Measurements from ENCODE around the gene ADAMTSL1.

Gene ADAMTSL1

DNA sequence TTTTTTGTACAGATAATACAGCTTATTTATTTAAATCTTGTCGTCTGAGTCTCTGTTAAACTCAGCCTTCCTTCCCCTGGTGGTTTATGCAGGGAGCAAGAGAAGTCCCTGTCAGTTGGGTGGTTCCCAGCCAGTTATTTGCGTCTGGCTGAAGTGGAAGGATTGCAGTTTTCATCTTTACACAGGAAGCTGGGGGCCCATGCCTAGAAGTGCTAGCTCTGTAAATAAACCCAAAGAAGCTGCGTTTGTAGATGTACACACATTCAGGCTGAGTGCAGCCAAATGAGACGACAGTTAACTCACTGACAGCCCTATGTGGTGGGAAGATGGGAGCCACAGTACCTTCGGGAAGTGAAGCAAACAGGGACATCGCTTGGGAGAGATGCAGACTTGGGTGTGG lies 437.0 kb downstream of the ADAMTSL1 start:
- H3K4me3 ChIP-seq (ENCODE audit: low read length) = no peak overlapping the region
- no peak for DNase-seq (ENCODE audit: low read depth)
- 0 out of 2 replicates have a peak, but pooled peaks have one; percentile 1 for TF ChIP-seq CTCF (conservative IDR thresholded peaks at IDR 0.05; ENCODE audit: low read length)

GRCh38 chr9:18911714-18912342 lies 437.9 kb downstream of the ADAMTSL1 start:
- H3K4me3 ChIP-seq (ENCODE audit: low read length) = no peak overlapping the region
- DNase-seq (ENCODE audit: low read depth) = no peak
- no peak for TF ChIP-seq CTCF (conservative IDR thresholded peaks at IDR 0.05; ENCODE audit: low read length)

GRCh38 chr9:18920141-18921084 lies 446.5 kb downstream of the ADAMTSL1 start:
- TF ChIP-seq CTCF (conservative IDR thresholded peaks at IDR 0.05; ENCODE audit: low read length) = no peak
- H3K4me3 ChIP-seq (ENCODE audit: low read length) = no peak overlapping the region
- DNase-seq (ENCODE audit: low read depth) = peak; percentile 62

DNA sequence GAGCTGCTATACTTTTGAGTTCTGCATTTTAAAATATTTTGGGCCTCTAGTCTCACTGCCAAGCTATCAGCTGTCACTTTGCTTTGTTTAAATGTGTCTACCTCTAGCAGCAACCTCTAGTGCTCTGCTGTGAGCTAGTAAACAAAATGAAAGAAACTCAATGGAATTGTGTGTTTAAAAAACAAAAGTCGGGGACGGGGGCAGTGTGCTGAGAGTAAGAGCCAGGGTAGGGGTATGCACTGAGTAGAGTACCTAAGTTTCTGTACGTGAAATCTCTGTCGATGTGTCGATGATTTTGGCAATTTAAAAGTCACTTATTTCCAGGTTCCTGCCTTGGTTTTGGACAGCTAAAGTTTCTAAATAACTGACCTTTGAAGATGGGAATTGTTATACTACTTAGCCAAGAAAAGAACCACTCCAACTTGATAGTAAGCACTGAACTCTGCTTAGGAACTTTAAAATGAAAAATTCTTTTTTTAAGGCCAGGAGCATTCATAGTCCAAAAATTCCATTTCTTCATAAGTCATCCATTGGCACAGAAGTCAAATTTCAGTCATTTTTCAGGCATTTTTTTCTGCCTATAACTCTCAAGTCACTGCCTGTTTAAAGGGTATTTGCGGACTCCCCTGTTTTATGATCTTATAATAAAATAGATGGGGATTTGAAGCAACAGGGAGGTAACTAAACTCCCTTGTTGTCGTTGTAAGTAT lies 447.6 kb downstream of the ADAMTSL1 start:
- no peak overlapping the region for H3K4me3 ChIP-seq (ENCODE audit: low read length)
- no peak for TF ChIP-seq CTCF (conservative IDR thresholded peaks at IDR 0.05; ENCODE audit: low read length)
- DNase-seq (ENCODE audit: low read depth) = peak; percentile 71

DNA sequence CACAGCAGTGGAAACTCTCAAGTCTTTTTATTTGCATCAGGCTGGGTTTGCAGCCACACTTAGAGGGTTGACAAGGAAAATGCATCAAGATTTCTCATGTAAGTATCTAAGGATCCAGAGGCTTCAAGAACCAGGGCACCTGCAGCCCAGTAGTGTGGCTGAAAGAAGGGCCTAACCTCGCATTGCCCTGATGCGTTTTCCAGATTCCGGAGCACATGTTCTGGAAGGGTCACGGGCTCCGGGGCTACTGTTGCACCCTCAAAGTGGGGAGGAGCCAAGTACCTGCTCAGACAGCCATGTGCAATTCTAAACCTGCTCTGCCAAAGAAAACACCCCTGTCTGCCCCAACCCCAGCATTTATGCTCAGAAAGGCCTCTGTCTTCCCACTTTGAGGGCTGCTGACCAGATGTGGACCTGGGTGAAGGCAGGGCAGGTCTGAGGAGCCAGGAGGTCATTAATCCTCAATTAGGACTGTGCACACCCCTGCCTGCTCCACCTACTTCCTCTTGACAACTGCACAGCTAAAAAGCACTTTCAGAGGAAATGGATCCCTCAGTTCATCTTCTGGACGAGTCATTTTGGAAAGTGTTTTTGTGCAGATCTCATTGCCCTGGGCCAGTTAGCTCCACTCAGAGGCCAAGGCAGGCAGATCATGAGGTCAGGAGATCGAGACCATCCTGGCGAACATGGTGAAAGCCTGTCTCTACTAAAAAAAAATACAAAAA lies 448.4 kb downstream of the ADAMTSL1 start:
- no peak overlapping the region for H3K4me3 ChIP-seq (ENCODE audit: low read length)
- peak; percentile 25 for DNase-seq (ENCODE audit: low read depth)
- TF ChIP-seq CTCF (conservative IDR thresholded peaks at IDR 0.05; ENCODE audit: low read length) = no peak

DNA sequence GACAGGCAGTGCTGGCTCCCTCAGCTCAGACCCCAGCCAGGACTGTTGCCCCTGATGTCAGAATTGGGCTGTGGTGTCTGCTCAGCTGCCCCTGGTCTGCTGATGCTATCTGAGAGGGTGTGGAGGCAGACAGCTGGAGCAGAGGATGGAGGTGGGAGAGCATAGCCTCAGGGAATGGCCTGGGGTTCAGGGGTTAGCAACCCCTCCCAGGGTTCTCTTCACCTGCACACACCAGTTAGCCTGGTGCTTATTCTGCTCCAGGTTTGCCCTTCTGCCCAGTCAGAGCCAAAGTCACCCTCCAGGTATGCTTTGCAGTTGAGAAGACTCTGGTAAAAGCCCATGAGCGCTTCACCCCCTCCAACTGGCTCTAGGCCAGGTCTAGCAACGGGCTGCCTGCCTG lies 449.2 kb downstream of the ADAMTSL1 start:
- no peak for TF ChIP-seq CTCF (conservative IDR thresholded peaks at IDR 0.05; ENCODE audit: low read length)
- no peak overlapping the region for H3K4me3 ChIP-seq (ENCODE audit: low read length)
- no peak for DNase-seq (ENCODE audit: low read depth)
